Type B pancreatic cell (in vitro differentiated cells): Measurements from ENCODE around the gene HIGD1C. TPM values are rescaled to one million over a fixed set of nuclear protein-coding genes. Genes with fewer than 3 reads are reported as not detected.
"Not testable (repeated sequence)": the region's sequence is repeated elsewhere in the genome, so short reads cannot be mapped to it uniquely, and the experiment has no call there.

ENCODE experiments used
- DNase-seq: peaks from one replicate; pipeline ENCODE4 v3.0.0; 2021; ENCODE audit warnings: mixed read lengths; ENCODE audit not compliant: unreplicated experiment; ENCODE audit errors: extremely low spot score
- H3K27ac Mint-ChIP-seq: 2 replicates; pipeline ENCODE4 v1.8.0; 2021; ENCODE audit warnings: mild to moderate bottlenecking, mixed read lengths
- H3K27me3 Mint-ChIP-seq: 2 replicates; pipeline ENCODE4 v1.8.0; 2021; ENCODE audit warnings: mixed read lengths
- H3K36me3 Mint-ChIP-seq: 2 replicates; pipeline ENCODE4 v1.8.0; 2021; ENCODE audit warnings: mixed read lengths
- H3K4me1 Mint-ChIP-seq: one replicate; pipeline ENCODE4 v1.8.0; 2021; ENCODE audit warnings: mixed read lengths; ENCODE audit not compliant: unreplicated experiment
- H3K4me3 Mint-ChIP-seq: 2 replicates; pipeline ENCODE4 v1.8.0; 2021; ENCODE audit warnings: mild to moderate bottlenecking, mixed read lengths
- H3K9me3 Mint-ChIP-seq: 2 replicates; pipeline ENCODE4 v1.8.0; 2021; ENCODE audit warnings: mixed read lengths
- CTCF ChIP-seq: fragments of 200-600 bp; sonication (generic); conservative IDR thresholded peaks from 2 replicates; pipeline ENCODE4 v1.5.0; 2021; ENCODE audit warnings: antibody characterized with exemption, mild to moderate bottlenecking
- total RNA-seq: library from RNA; stranded (reverse); gene quantifications from 2 replicates; pipeline ENCODE4 v1.2.1, GENCODE V29; 2021; ENCODE audit warnings: low replicate concordance

The HIGD1C gene
- total RNA-seq, 1 donor from 2014 or later: not detected

- peaks cover 51% of the 10 kb centered on the region for H3K4me1 Mint-ChIP-seq
- TF ChIP-seq CTCF: no peak
- H3K27me3 Mint-ChIP-seq: no peaks in the 10 kb centered on the region
- H3K9me3 Mint-ChIP-seq: no peaks in the 10 kb centered on the region
- no peak for DNase-seq
- H3K4me3 Mint-ChIP-seq: peak overlapping the region; percentile 86
- H3K27ac Mint-ChIP-seq: peak overlapping the region; percentile 86
- H3K36me3 Mint-ChIP-seq: peaks cover 5% of the 10 kb centered on the region
Observed at GRCh38 chr12:50925342-50925651, 27.0 kb upstream of the HIGD1C start.

- Mint-ChIP-seq H3K4me1 (peaks cover 51% of the 10 kb centered on the region), H3K36me3 (peaks cover 8% of the 10 kb centered on the region), H3K27ac (peak overlapping the region; percentile 57), H3K4me3 (peak overlapping the region; percentile 86), H3K9me3 (no peaks in the 10 kb centered on the region), H3K27me3 (no peaks in the 10 kb centered on the region)
- no peak for TF ChIP-seq CTCF
- DNase-seq: no peak
Observed at GRCh38 chr12:50925920-50926319, 26.4 kb upstream of the HIGD1C start.

GRCh38 chr12:50926415-50926814 lies 25.9 kb upstream of the HIGD1C start:
- H3K4me3 Mint-ChIP-seq: peak overlapping the region; percentile 86
- H3K4me1 Mint-ChIP-seq: peaks cover 51% of the 10 kb centered on the region
- no peaks in the 10 kb centered on the region for H3K9me3 Mint-ChIP-seq
- H3K36me3 Mint-ChIP-seq: peaks cover 10% of the 10 kb centered on the region
- no peak for DNase-seq
- no peak for TF ChIP-seq CTCF
- H3K27me3 Mint-ChIP-seq: no peaks in the 10 kb centered on the region
- H3K27ac Mint-ChIP-seq: peak overlapping the region; percentile 57

GRCh38 chr12:50926932-50927331 lies 25.4 kb upstream of the HIGD1C start:
- H3K4me1 Mint-ChIP-seq: peaks cover 54% of the 10 kb centered on the region
- H3K4me3 Mint-ChIP-seq: peak overlapping the region; percentile 86
- peak overlapping the region; percentile 57 for H3K27ac Mint-ChIP-seq
- H3K9me3 Mint-ChIP-seq, DNase-seq, H3K27me3 Mint-ChIP-seq: not testable (repeated sequence)
- peaks cover 13% of the 10 kb centered on the region for H3K36me3 Mint-ChIP-seq

GRCh38 chr12:50927356-50927755 lies 25.0 kb upstream of the HIGD1C start:
- Mint-ChIP-seq H3K27ac (peak overlapping the region; percentile 57), H3K27me3 (no peaks in the 10 kb centered on the region), H3K4me1 (peaks cover 52% of the 10 kb centered on the region), H3K9me3 (no peaks in the 10 kb centered on the region), H3K36me3 (peaks cover 13% of the 10 kb centered on the region), H3K4me3 (peak overlapping the region; percentile 86)
- DNase-seq: no peak
- no peak for TF ChIP-seq CTCF

GRCh38 chr12:50927766-50928224 lies 24.5 kb upstream of the HIGD1C start:
- Mint-ChIP-seq H3K27ac (peak overlapping the region; percentile 57), H3K27me3 (no peaks in the 10 kb centered on the region), H3K4me1 (peaks cover 51% of the 10 kb centered on the region), H3K9me3 (no peaks in the 10 kb centered on the region), H3K4me3 (peak overlapping the region; percentile 86), H3K36me3 (peaks cover 13% of the 10 kb centered on the region)
- no peak for DNase-seq
- no peak for TF ChIP-seq CTCF
